Endothelial cell of umbilical vein (primary cell): ENCODE data around the gene PLIN5. TPM values are rescaled to one million over a fixed set of nuclear protein-coding genes. Genes with fewer than 3 reads are reported as not detected.

ENCODE experiments used
- BruUV-seq: library from RNA; stranded (reverse); fragments of 400-500 nt; replicated peaks from 2 replicates; lab custom pipeline; 2021; lab: Mats Ljungman, UMichigan
- CTCF ChIA-PET: fragments of 300-600, 350-600 bp; sonication (Branson Sonifier 250); formaldehyde crosslinking; loops from one replicate; lab custom pipeline; 2021; ENCODE audit warnings: antibody characterized with exemption, inconsistent platforms; lab: Charles Lee
- POLR2A ChIA-PET: fragments of 300-600, 350-600 bp; sonication (Branson Sonifier 250); formaldehyde crosslinking; loops from one replicate; lab custom pipeline; 2021; ENCODE audit warnings: antibody characterized with exemption, inconsistent platforms; lab: Charles Lee
- DNase-seq: peaks from one replicate; pipeline ENCODE4 v3.0.0-alpha.2; 2011; ENCODE audit warnings: low read depth, low spot score
- FAIRE-seq: peaks from 2 replicates; lab custom pipeline; 2011; peaks lifted over from hg19 to GRCh38; lab: Jason Lieb, UNC
- H2AFZ ChIP-seq: 2 replicates; pipeline ENCODE4 v1.6.0; 2012; ENCODE audit warnings: low read depth, low read length, control low read depth, inconsistent platforms
- H3K27ac ChIP-seq: 2 replicates; pipeline ENCODE4 v1.5.1; 2011; ENCODE audit warnings: low read depth, mild to moderate bottlenecking, control low read depth, low read length, moderate library complexity; ENCODE audit not compliant: insufficient read depth
- H3K27me3 ChIP-seq, 2 experiments: 2 replicates each; pipeline versions ENCODE4 v1.6.0 to v1.6.1; 2011; ENCODE audit warnings: low read length in 2 of 2, mixed read lengths in 1 of 2; ENCODE audit not compliant: control insufficient read depth in 2 of 2, insufficient read depth in 2 of 2
- H3K36me3 ChIP-seq, 2 experiments: 2 replicates in 1 of 2; 3 replicates in 1 of 2; pipeline ENCODE4 v1.5.1; 2011; ENCODE audit warnings: low read length in 2 of 2, mild to moderate bottlenecking in 1 of 2, moderate library complexity in 1 of 2; ENCODE audit not compliant: control insufficient read depth in 2 of 2, insufficient read depth in 2 of 2; ENCODE audit errors: extremely low read depth in 1 of 2
- H3K4me1 ChIP-seq: 3 replicates; pipeline ENCODE4 v1.5.1; 2011; ENCODE audit warnings: mild to moderate bottlenecking, low read length; ENCODE audit not compliant: control insufficient read depth, insufficient read depth; ENCODE audit errors: extremely low read depth
- H3K4me2 ChIP-seq: 2 replicates; pipeline ENCODE4 v1.6.1; 2011; ENCODE audit warnings: low read length, control low read depth, mixed read lengths; ENCODE audit not compliant: insufficient read depth
- H3K4me3 ChIP-seq, 3 experiments: fragments of 200-600 bp in 1 of 3; sonication (generic), shearing (Covaris generic) in 1 of 3; replicated peaks in 1 of 3; 2 replicates each; pipeline ENCODE4 v1.5.1; 2011 to 2016; ENCODE audit warnings: control low read depth in 3 of 3, low read length in 3 of 3, mild to moderate bottlenecking in 2 of 3, inconsistent platforms in 1 of 3, low read depth in 1 of 3, moderate library complexity in 1 of 3; ENCODE audit not compliant: insufficient read depth in 1 of 3
- H3K79me2 ChIP-seq: 2 replicates; pipeline ENCODE4 v1.6.0; 2012; ENCODE audit warnings: low read length, inconsistent platforms; ENCODE audit not compliant: control insufficient read depth, insufficient read depth
- H3K9ac ChIP-seq: replicated peaks from 2 replicates; pipeline ENCODE3; 2011; ENCODE audit warnings: low read length, control low read depth; ENCODE audit not compliant: insufficient read depth; ENCODE audit errors: extremely low read depth
- H3K9me1 ChIP-seq: replicated peaks from 3 replicates; pipeline ENCODE4 v1.6.0; 2011; ENCODE audit warnings: mild to moderate bottlenecking, low read length; ENCODE audit not compliant: control insufficient read depth, insufficient read depth; ENCODE audit errors: extremely low read depth
- H3K9me3 ChIP-seq: replicated peaks from 2 replicates; pipeline ENCODE4 v1.5.1; 2012; ENCODE audit warnings: low read length, inconsistent platforms; ENCODE audit not compliant: control insufficient read depth, insufficient read depth
- H4K20me1 ChIP-seq: replicated peaks from 2 replicates; pipeline ENCODE3; 2011; ENCODE audit warnings: mild to moderate bottlenecking, low read length; ENCODE audit not compliant: control insufficient read depth, insufficient read depth; ENCODE audit errors: extremely low read depth
- EZH2 ChIP-seq: IDR thresholded peaks from 2 replicates; pipeline ENCODE4 v1.6.1; 2012; ENCODE audit warnings: borderline replicate concordance, low read depth, mild to moderate bottlenecking, moderate library complexity, low read length, inconsistent platforms; ENCODE audit not compliant: severe bottlenecking
- FOS ChIP-seq: IDR thresholded peaks from 2 replicates; pipeline ENCODE4 v1.6.1; 2011; ENCODE audit warnings: mild to moderate bottlenecking, low read length, moderate library complexity, borderline replicate concordance; ENCODE audit not compliant: insufficient read depth
- GATA2 ChIP-seq: IDR thresholded peaks from 2 replicates; pipeline ENCODE4 v1.7.0; 2011; ENCODE audit warnings: low read depth, mild to moderate bottlenecking, moderate library complexity, mixed read lengths, low read length; ENCODE audit not compliant: insufficient read length, insufficient read depth
- JUN ChIP-seq: IDR thresholded peaks from 2 replicates; pipeline ENCODE4 v1.6.1; 2011; ENCODE audit warnings: borderline replicate concordance, low read depth; ENCODE audit not compliant: insufficient read length, insufficient read depth
- MYC ChIP-seq: IDR thresholded peaks from one replicate; pipeline ENCODE4 v1.6.1; 2011; ENCODE audit warnings: mild to moderate bottlenecking, low read depth, low read length
- POLR2A ChIP-seq: IDR thresholded peaks from 2 replicates; pipeline ENCODE4 v1.6.1; 2012; ENCODE audit warnings: low read depth, mild to moderate bottlenecking, control low read depth, low read length
- POLR2AphosphoS5 ChIP-seq: IDR thresholded peaks from 2 replicates; pipeline ENCODE4 v1.6.1; 2012; ENCODE audit warnings: low read depth, mild to moderate bottlenecking, control low read depth, low read length, moderate library complexity; ENCODE audit not compliant: insufficient read depth
- dilution Hi-C: fragments of 300-500 bp; cut with MboI; formaldehyde crosslinking; loops from one replicate; pipeline ENCODE4 v1.15.0; 2019; ENCODE audit warnings: low sequenced_read_pairs; ENCODE audit not compliant: extremely low pct_ligation_motif_present
- intact Hi-C: fragments of 100-400 bp; cut with micrococcal nuclease; formaldehyde crosslinking; loops from one replicate; pipeline ENCODE4 v1.10.0; 2022
- polyA plus RNA-seq, 4 experiments: library from polyadenylated mRNA; depleted of rRNA in 3 of 4; stranded (reverse) in 3 of 4; unstranded in 1 of 4; fragments of >200 nt; gene quantifications; 2 replicates each; pipeline versions ENCODE4 v1.2.1 to v1.2.3, GENCODE V29; 2011 to 2012; ENCODE audit warnings: missing spikeins in 1 of 4
- total RNA-seq: library from RNA; stranded (reverse); gene quantifications from 2 replicates; pipeline ENCODE4 v1.2.3, GENCODE V29; 2021
- TF ChIP-seq, protein P1 (sequence below): IDR thresholded peaks from 2 replicates; pipeline ENCODE4 v1.6.1; 2011; ENCODE audit not compliant: insufficient read depth, insufficient read length
- TF ChIP-seq, protein P2 (sequence below), 2 donors: IDR thresholded peaks; 1 replicate in 1 of 2; 2 replicates in 1 of 2; pipeline ENCODE4 v1.5.1; 2011; ENCODE audit warnings: low read length in 2 of 2, mild to moderate bottlenecking in 2 of 2, moderate library complexity in 2 of 2, control low read depth in 1 of 2, inconsistent platforms in 1 of 2, low read depth in 1 of 2; ENCODE audit not compliant: insufficient read depth in 1 of 2; ENCODE audit errors: extremely low read depth in 1 of 2

The PLIN5 gene
- total and polyA plus RNA-seq, 2 donors (not counting 3 experiments of a cell fraction or from before 2014, with no cell fraction given) = 0.17 to 0.24 TPM

DNA sequence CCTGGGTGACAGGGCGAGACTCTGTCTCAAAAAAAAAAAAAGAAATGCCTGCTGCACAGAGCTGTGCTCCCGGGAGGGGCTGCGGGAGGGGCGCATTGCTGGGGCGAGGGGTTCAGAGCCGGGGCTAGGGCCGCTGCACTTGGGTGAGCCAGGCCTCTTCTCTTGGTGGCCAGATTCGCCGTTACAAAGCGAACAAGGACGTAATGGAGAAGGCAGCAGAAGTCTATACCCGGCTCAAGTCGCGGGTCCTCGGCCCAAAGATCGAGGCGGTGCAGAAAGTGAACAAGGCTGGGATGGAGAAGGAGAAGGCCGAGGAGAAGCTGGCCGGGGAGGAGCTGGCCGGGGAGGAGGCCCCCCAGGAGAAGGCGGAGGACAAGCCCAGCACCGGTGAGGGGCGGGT, 35.7 kb downstream of the PLIN5 start:
- dilution Hi-C loops = no loop called here
- no peaks in the 10 kb centered on the region for H3K79me2 ChIP-seq
- H3K27ac ChIP-seq = no peak overlapping the region
- H2AFZ ChIP-seq = no peak overlapping the region
- H3K4me2 ChIP-seq = no peak overlapping the region
- no TSS peak for BruUV-seq
- intact Hi-C loops = no loop called here
- H3K4me3 ChIP-seq = no peak overlapping the region
- POLR2A ChIA-PET = no interaction called here
- FAIRE-seq = no peak
- DNase-seq = no peak
- H3K36me3 ChIP-seq = peaks cover 2 to 40% of the 10 kb centered on the region in 2 experiments
- H3K9me3 ChIP-seq = no peaks in the 10 kb centered on the region
- no peak overlapping the region for H3K9ac ChIP-seq
- TF ChIP-seq MYC (no peak), POLR2A (no peak), JUN (no peak), POLR2AphosphoS5 (no peak), GATA2 (no peak), FOS (no peak), EZH2 (no peak)
- TF ChIP-seq, protein P1, sequence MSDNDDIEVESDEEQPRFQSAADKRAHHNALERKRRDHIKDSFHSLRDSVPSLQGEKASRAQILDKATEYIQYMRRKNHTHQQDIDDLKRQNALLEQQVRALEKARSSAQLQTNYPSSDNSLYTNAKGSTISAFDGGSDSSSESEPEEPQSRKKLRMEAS = no peak
- TF ChIP-seq, protein P2, sequence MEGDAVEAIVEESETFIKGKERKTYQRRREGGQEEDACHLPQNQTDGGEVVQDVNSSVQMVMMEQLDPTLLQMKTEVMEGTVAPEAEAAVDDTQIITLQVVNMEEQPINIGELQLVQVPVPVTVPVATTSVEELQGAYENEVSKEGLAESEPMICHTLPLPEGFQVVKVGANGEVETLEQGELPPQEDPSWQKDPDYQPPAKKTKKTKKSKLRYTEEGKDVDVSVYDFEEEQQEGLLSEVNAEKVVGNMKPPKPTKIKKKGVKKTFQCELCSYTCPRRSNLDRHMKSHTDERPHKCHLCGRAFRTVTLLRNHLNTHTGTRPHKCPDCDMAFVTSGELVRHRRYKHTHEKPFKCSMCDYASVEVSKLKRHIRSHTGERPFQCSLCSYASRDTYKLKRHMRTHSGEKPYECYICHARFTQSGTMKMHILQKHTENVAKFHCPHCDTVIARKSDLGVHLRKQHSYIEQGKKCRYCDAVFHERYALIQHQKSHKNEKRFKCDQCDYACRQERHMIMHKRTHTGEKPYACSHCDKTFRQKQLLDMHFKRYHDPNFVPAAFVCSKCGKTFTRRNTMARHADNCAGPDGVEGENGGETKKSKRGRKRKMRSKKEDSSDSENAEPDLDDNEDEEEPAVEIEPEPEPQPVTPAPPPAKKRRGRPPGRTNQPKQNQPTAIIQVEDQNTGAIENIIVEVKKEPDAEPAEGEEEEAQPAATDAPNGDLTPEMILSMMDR (IDR thresholded peaks at IDR 0.05; ENCODE audit: extremely low read depth in 1 of 2, insufficient read depth in 1 of 2, low read depth in 1 of 2, low read length in 2 of 2) = no peak
- CTCF ChIA-PET = interaction anchor here (1.1 kb wide), 1 partner anchor 26 kb away, joined by 5 read pairs; no protein-coding TSS in a partner anchor
- H4K20me1 ChIP-seq = no peaks in the 10 kb centered on the region
- H3K27me3 ChIP-seq = no peaks in the 10 kb centered on the region
- no peaks in the 10 kb centered on the region for H3K9me1 ChIP-seq
- H3K4me1 ChIP-seq = no peaks in the 10 kb centered on the region
